CD4-positive, CD25-positive, alpha-beta regulatory T cell (primary cell): ENCODE measurements around the gene AKAP8L. TPM values are rescaled to one million over a fixed set of nuclear protein-coding genes. Genes with fewer than 3 reads are reported as not detected.
"Not testable (repeated sequence)": the region's sequence is repeated elsewhere in the genome, so short reads cannot be mapped to it uniquely, and the experiment has no call there.

Source experiments
- ATAC-seq, 2 donors: fragments of 150-1000 bp; cut with Tn5 transposase; one replicate each; pipeline ENCODE4 v1.10.0; 2021; ENCODE audit warnings: low read depth in 2 of 2, moderate number of reproducible peaks in 2 of 2, moderate library complexity in 1 of 2
- DNase-seq, 3 donors: peaks; one replicate each; pipeline versions ENCODE4 v3.0.0 to v3.0.0-alpha.2; 2012 to 2022; ENCODE audit warnings: mixed read lengths in 1 of 3
- H3K27ac ChIP-seq: one replicate; pipeline ENCODE4 v1.7.0; 2013; ENCODE audit warnings: mild to moderate bottlenecking, low read length; ENCODE audit not compliant: insufficient read depth, poor library complexity, severe bottlenecking
- H3K27me3 ChIP-seq: one replicate; pipeline ENCODE4 v1.7.0; 2013; ENCODE audit warnings: low read length; ENCODE audit not compliant: control insufficient read depth, insufficient read depth
- H3K36me3 ChIP-seq: one replicate; pipeline ENCODE4 v1.7.0; 2013; ENCODE audit warnings: mild to moderate bottlenecking, low read length, moderate library complexity; ENCODE audit not compliant: control insufficient read depth, insufficient read depth
- H3K4me1 ChIP-seq: 2 replicates; pipeline ENCODE4 v1.7.0; 2013; ENCODE audit warnings: mild to moderate bottlenecking, low read length; ENCODE audit not compliant: insufficient read depth, control insufficient read depth, poor library complexity, severe bottlenecking
- H3K4me3 ChIP-seq: one replicate; pipeline ENCODE4 v1.7.0; 2013; ENCODE audit warnings: low read depth, mild to moderate bottlenecking, low read length, moderate library complexity
- H3K9me3 ChIP-seq, 2 experiments: 1 replicate in 1 of 2; 2 replicates in 1 of 2; pipeline ENCODE4 v1.7.0; 2013; ENCODE audit warnings: low read length in 2 of 2, mild to moderate bottlenecking in 1 of 2, moderate library complexity in 1 of 2; ENCODE audit not compliant: control insufficient read depth in 2 of 2
- H3K27ac Mint-ChIP-seq, 3 donors: one replicate each; pipeline ENCODE4 v1.8.0; 2020 to 2022; ENCODE audit warnings: mild to moderate bottlenecking in 3 of 3, mixed read lengths in 3 of 3, moderate library complexity in 2 of 3
- H3K27me3 Mint-ChIP-seq: one replicate; pipeline ENCODE4 v1.8.0; 2022; ENCODE audit warnings: mild to moderate bottlenecking, mixed read lengths
- H3K36me3 Mint-ChIP-seq: one replicate; pipeline ENCODE4 v1.8.0; 2020; ENCODE audit warnings: mixed read lengths
- H3K4me1 Mint-ChIP-seq, 4 donors: one replicate each; pipeline ENCODE4 v1.8.0; 2020 to 2022; ENCODE audit warnings: mixed read lengths in 4 of 4, mild to moderate bottlenecking in 1 of 4
- H3K4me3 Mint-ChIP-seq, 4 donors: one replicate each; pipeline ENCODE4 v1.8.0; 2020 to 2022; ENCODE audit warnings: mild to moderate bottlenecking in 4 of 4, mixed read lengths in 4 of 4, moderate library complexity in 3 of 4
- H3K9me3 Mint-ChIP-seq, 7 donors: one replicate each; pipeline ENCODE4 v1.8.0; 2020 to 2022; ENCODE audit warnings: mixed read lengths in 7 of 7, mild to moderate bottlenecking in 3 of 7, moderate library complexity in 2 of 7
- polyA plus RNA-seq, 4 donors: library from polyadenylated mRNA; unstranded; fragments of 300-500 nt; fragmentation: Illumina TruSeq; gene quantifications; one replicate each; pipeline ENCODE4 v1.2.3, GENCODE V29; 2021
- total RNA-seq: library from RNA; stranded (reverse); gene quantifications from one replicate; pipeline ENCODE4 v1.2.3, GENCODE V29; 2022

AKAP8L gene
- total and polyA plus RNA-seq, 5 donors from 2014 or later: 30.0 to 142 (median 37.7) TPM

- peak overlapping the region; percentile 6 to 38 (median 37) for H3K27ac Mint-ChIP-seq
- no peak overlapping the region for H3K4me3 ChIP-seq
- H3K9me3 ChIP-seq: no peaks in the 10 kb centered on the region
- H3K27me3 Mint-ChIP-seq: no peaks in the 10 kb centered on the region
- H3K4me1 Mint-ChIP-seq: peaks cover 23 to 77% (median 45%) of the 10 kb centered on the region in 4 donors
- ATAC-seq: no peak
- peak overlapping the region in 3 of 4 donors; percentile 41 to 57 (median 56) for H3K4me3 Mint-ChIP-seq
- peak in 1 of 3 donors; percentile 4 for DNase-seq
- H3K27ac ChIP-seq: no peak overlapping the region
- H3K36me3 ChIP-seq: peaks cover 31% of the 10 kb centered on the region
- peaks cover 53% of the 10 kb centered on the region for H3K4me1 ChIP-seq
- no peaks in the 10 kb centered on the region for H3K27me3 ChIP-seq
- no peaks in the 10 kb centered on the region for H3K9me3 Mint-ChIP-seq
- peaks cover 7% of the 10 kb centered on the region for H3K36me3 Mint-ChIP-seq
Observed at GRCh38 chr19:15412832-15413231, 6.0 kb downstream of the AKAP8L start.

DNA sequence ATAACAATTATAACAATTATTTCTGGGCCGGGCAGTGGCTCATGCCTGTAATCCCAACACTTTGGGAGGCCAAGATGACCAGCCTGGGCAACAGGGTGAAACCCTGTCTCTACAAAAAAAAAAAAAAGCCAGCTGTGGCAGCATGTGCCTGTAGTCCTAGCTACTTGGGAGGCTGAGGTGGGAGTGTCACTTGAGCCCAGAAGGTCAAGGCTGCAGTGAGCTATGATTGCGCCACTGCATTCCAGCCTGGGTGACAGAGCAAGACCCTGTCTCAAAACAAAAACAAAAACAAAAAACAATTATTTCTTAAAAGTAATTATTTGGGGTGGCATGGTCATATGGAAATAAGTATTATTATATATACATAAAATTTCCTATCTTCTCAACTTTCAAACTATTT is 7.4 kb downstream of the AKAP8L start:
- H3K27me3 ChIP-seq, H3K36me3 Mint-ChIP-seq, H3K9me3 ChIP-seq, DNase-seq, H3K27ac ChIP-seq, H3K4me3 ChIP-seq, H3K4me3 Mint-ChIP-seq, H3K27me3 Mint-ChIP-seq, H3K9me3 Mint-ChIP-seq, ATAC-seq: not testable (repeated sequence)
- Histone ChIP-seq H3K4me1 (peaks cover 42% of the 10 kb centered on the region), H3K36me3 (peaks cover 36% of the 10 kb centered on the region)
- peak overlapping the region in 1 of 3 donors; percentile 10 for H3K27ac Mint-ChIP-seq
- peaks cover 25 to 77% (median 42%) of the 10 kb centered on the region in 4 donors for H3K4me1 Mint-ChIP-seq

DNA sequence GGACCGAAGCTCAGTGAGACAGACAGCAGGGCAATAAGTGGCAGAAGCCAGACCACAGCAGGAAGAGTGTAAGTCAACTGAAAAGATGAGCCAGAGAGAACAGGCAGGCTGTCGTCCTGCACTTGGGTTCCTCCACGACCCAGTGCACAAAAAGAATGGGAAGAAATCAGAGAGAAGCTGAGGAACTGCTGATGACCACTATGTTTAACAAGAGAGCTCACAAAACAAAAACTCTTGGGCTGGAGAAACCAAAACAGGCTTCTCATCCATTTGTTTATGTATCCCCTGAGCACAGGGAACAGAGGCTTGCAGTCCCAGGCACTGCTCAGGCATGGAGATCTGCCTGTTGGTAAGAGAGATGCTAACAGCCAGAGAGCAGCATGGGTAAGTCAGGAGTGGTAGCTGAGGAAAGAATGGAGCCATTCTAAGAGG is 14.0 kb downstream of the AKAP8L start:
- Histone ChIP-seq H3K9me3 (no peaks in the 10 kb centered on the region), H3K4me1 (peaks cover 20% of the 10 kb centered on the region), H3K27ac (no peak overlapping the region), H3K4me3 (no peak overlapping the region), H3K36me3 (peaks cover 71% of the 10 kb centered on the region), H3K27me3 (no peaks in the 10 kb centered on the region)
- no peak for DNase-seq
- no peaks in the 10 kb centered on the region for H3K9me3 Mint-ChIP-seq
- peaks cover 15% of the 10 kb centered on the region for H3K36me3 Mint-ChIP-seq
- H3K4me1 Mint-ChIP-seq: peaks cover 15 to 64% (median 39%) of the 10 kb centered on the region in 4 donors
- peak overlapping the region in 2 of 3 donors; percentile 22 to 82 for H3K27ac Mint-ChIP-seq
- no peak for ATAC-seq
- H3K4me3 Mint-ChIP-seq: no peak overlapping the region
- H3K27me3 Mint-ChIP-seq: no peaks in the 10 kb centered on the region

DNA sequence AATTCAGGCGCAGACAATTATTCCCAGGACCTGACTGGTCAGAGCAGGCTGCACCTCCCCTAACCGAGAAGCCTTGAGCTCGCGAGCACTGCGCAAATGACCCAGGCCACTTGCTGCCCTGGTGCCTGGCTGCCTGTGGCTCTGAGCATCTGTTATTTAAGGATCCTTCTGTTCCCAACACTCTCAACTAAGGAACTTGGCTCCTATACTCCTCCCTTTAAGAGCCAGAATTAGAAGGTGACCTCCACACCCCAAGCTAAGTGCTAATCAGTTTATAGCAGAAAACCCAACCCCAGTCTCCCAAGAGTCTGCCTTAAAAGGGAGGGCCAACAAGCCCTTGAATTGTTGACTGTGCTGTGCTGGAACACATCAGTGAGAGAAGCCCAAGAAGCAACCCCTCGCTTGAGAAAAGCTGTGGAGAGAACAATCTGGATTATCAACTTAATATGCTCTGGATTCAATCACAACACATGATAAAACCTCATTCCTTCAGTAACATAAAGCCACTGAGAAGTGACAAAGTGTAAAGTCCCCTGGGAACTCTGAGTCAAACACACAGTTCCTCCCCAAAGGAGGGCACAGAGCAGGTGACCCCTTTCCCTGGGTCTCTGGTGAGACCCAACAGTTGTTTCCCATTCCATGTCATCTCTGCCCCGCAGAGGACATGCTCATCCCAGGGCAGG is 14.6 kb downstream of the AKAP8L start:
- no peak for DNase-seq
- peaks cover 15% of the 10 kb centered on the region for H3K36me3 Mint-ChIP-seq

GRCh38 chr19:15403151-15403531 is 15.6 kb downstream of the AKAP8L start:
- H3K27me3 ChIP-seq: no peaks in the 10 kb centered on the region
- ATAC-seq: no peak
- Mint-ChIP-seq H3K27ac (no peak overlapping the region), H3K4me3 (no peak overlapping the region), H3K27me3 (no peaks in the 10 kb centered on the region), H3K9me3 (no peaks in the 10 kb centered on the region), H3K36me3 (peaks cover 15% of the 10 kb centered on the region), H3K4me1 (peaks cover 9 to 47% (median 28%) of the 10 kb centered on the region in 4 donors)
- H3K36me3 ChIP-seq: peaks cover 76% of the 10 kb centered on the region
- peaks cover 16% of the 10 kb centered on the region for H3K4me1 ChIP-seq
- H3K27ac ChIP-seq: no peak overlapping the region
- H3K9me3 ChIP-seq: no peaks in the 10 kb centered on the region
- no peak overlapping the region for H3K4me3 ChIP-seq
- no peak for DNase-seq

More for the DNA sequence above, 14.6 kb downstream of the AKAP8L start:
- ATAC-seq: no peak
- Histone ChIP-seq H3K4me1 (peaks cover 20% of the 10 kb centered on the region), H3K36me3 (peaks cover 70% of the 10 kb centered on the region), H3K27ac (no peak overlapping the region), H3K9me3 (no peaks in the 10 kb centered on the region), H3K4me3 (no peak overlapping the region), H3K27me3 (no peaks in the 10 kb centered on the region)
- no peaks in the 10 kb centered on the region for H3K9me3 Mint-ChIP-seq
- peaks cover 14 to 58% (median 34%) of the 10 kb centered on the region in 4 donors for H3K4me1 Mint-ChIP-seq
- H3K27ac Mint-ChIP-seq: peak overlapping the region in 2 of 3 donors; percentile 22 to 82
- H3K27me3 Mint-ChIP-seq: no peaks in the 10 kb centered on the region
- no peak overlapping the region for H3K4me3 Mint-ChIP-seq

- Histone ChIP-seq H3K27me3 (no peaks in the 10 kb centered on the region), H3K4me1 (peaks cover 12% of the 10 kb centered on the region), H3K4me3 (no peak overlapping the region), H3K27ac (no peak overlapping the region), H3K36me3 (peaks cover 76% of the 10 kb centered on the region), H3K9me3 (no peaks in the 10 kb centered on the region)
- no peak for ATAC-seq
- Mint-ChIP-seq H3K27me3 (no peaks in the 10 kb centered on the region), H3K36me3 (peaks cover 17% of the 10 kb centered on the region), H3K4me1 (peaks cover 4 to 42% (median 25%) of the 10 kb centered on the region in 4 donors), H3K27ac (peak overlapping the region in 1 of 3 donors; percentile 69), H3K9me3 (no peaks in the 10 kb centered on the region), H3K4me3 (no peak overlapping the region)
- no peak for DNase-seq
Observed at GRCh38 chr19:15402411-15403150, 16.2 kb downstream of the AKAP8L start.

- no peak overlapping the region for H3K27ac ChIP-seq
- peaks cover 11% of the 10 kb centered on the region for H3K4me1 ChIP-seq
- no peak overlapping the region for H3K4me3 ChIP-seq
- Mint-ChIP-seq H3K4me1 (peaks cover 0 to 32% (median 16%) of the 10 kb centered on the region in 4 donors), H3K4me3 (no peak overlapping the region), H3K27ac (no peak overlapping the region), H3K36me3 (peaks cover 28% of the 10 kb centered on the region), H3K27me3 (no peaks in the 10 kb centered on the region), H3K9me3 (no peaks in the 10 kb centered on the region)
- no peak for ATAC-seq
- peaks cover 83% of the 10 kb centered on the region for H3K36me3 ChIP-seq
- H3K9me3 ChIP-seq: no peaks in the 10 kb centered on the region
- DNase-seq: no peak
- H3K27me3 ChIP-seq: no peaks in the 10 kb centered on the region
Observed at GRCh38 chr19:15401397-15401710, 17.4 kb downstream of the AKAP8L start.
